GM19193 (cell line): ENCODE results near the gene ABCG8.

Source experiments
- POLR2A ChIP-seq: IDR thresholded peaks from 4 replicates; pipeline ENCODE4 v1.6.1; 2011; ENCODE audit not compliant: insufficient read depth, insufficient read length; ENCODE audit errors: extremely low read depth

Gene ABCG8

GRCh38 chr2:43838560-43839267 lies at the start of gene ABCG8, which contains the start of gene ABCG5:
TSS of gene ABCG8 (plus strand) at chr2:43838971. CDS start at chr2:43839054, 83 bp downstream.
TSS of gene ABCG5 (minus strand) at chr2:43838839. CDS start at chr2:43838679, 160 bp downstream.
- no peak for TF ChIP-seq POLR2A

- no peak for TF ChIP-seq POLR2A
These were observed 48.6 kb upstream of the ABCG8 start for GRCh38 chr2:43790147-43790546.

GRCh38 chr2:43791035-43791765 lies 47.6 kb upstream of the ABCG8 start:
- no peak for TF ChIP-seq POLR2A

GRCh38 chr2:43792653-43793052 lies 46.1 kb upstream of the ABCG8 start:
- no peak for TF ChIP-seq POLR2A

GRCh38 chr2:43794956-43795355 lies 43.8 kb upstream of the ABCG8 start:
- TF ChIP-seq POLR2A = no peak

- TF ChIP-seq POLR2A = no peak
These were observed 42.6 kb upstream of the ABCG8 start for GRCh38 chr2:43796206-43796605.

- no peak for TF ChIP-seq POLR2A
These were observed 40.5 kb upstream of the ABCG8 start for GRCh38 chr2:43798300-43798699.

GRCh38 chr2:43800894-43801293 lies 37.9 kb upstream of the ABCG8 start:
- TF ChIP-seq POLR2A = no peak

- no peak for TF ChIP-seq POLR2A
These were observed 36.6 kb upstream of the ABCG8 start for GRCh38 chr2:43802135-43802534.

GRCh38 chr2:43803113-43803512 lies 35.7 kb upstream of the ABCG8 start:
- TF ChIP-seq POLR2A = no peak

- no peak for TF ChIP-seq POLR2A
These were observed 32.1 kb upstream of the ABCG8 start for GRCh38 chr2:43806719-43807031.

GRCh38 chr2:43810452-43810851 lies 28.3 kb upstream of the ABCG8 start:
- TF ChIP-seq POLR2A = no peak

GRCh38 chr2:43810888-43811287 lies 27.9 kb upstream of the ABCG8 start:
- no peak for TF ChIP-seq POLR2A

- TF ChIP-seq POLR2A = no peak
These were observed 26.8 kb upstream of the ABCG8 start for GRCh38 chr2:43812006-43812405.

GRCh38 chr2:43812947-43813346 lies 25.8 kb upstream of the ABCG8 start:
- TF ChIP-seq POLR2A = no peak

- no peak for TF ChIP-seq POLR2A
These were observed 24.1 kb upstream of the ABCG8 start for GRCh38 chr2:43814711-43815110.

GRCh38 chr2:43818761-43819160 lies 20.0 kb upstream of the ABCG8 start:
- no peak for TF ChIP-seq POLR2A

GRCh38 chr2:43819491-43820163 lies 19.1 kb upstream of the ABCG8 start:
- no peak for TF ChIP-seq POLR2A
